Globus pallidus (tissue), 1 donor: ENCODE results near the gene ME1.
"Not testable (repeated sequence)": the region's sequence is repeated elsewhere in the genome, so short reads cannot be mapped to it uniquely, and the experiment has no call there.

Experiments
- DNase-seq: peaks from one replicate; pipeline ENCODE4 v3.0.0-alpha.2; 2015; ENCODE audit warnings: low spot score

The ME1 gene

GRCh38 chr6:83430611-83431544 lies at the start of gene ME1:
Gene ME1 (minus strand): TSS chr6:83431051. CDS start chr6:83430954, 97 bp downstream.
- peak; percentile 77 for DNase-seq

DNA sequence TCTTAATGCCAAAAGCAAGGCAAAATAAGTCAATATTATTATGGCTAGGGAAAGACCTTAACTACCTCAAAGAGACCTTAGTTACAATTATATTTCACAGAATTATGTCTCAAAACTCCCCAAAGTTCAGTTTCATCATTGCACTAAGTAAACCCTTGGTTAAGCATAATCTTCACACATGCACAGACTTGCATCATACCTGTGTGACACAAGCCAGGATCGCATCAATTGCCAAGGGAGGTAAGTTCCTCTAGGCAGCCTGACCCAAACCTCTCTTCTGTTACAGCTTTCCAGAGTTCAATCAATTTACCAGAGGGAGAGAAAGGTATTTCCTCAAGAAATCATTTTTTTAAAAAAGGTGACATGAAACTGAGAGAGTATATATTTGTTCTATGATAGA lies 49.6 kb upstream of the ME1 start:
- DNase-seq: no peak

DNA sequence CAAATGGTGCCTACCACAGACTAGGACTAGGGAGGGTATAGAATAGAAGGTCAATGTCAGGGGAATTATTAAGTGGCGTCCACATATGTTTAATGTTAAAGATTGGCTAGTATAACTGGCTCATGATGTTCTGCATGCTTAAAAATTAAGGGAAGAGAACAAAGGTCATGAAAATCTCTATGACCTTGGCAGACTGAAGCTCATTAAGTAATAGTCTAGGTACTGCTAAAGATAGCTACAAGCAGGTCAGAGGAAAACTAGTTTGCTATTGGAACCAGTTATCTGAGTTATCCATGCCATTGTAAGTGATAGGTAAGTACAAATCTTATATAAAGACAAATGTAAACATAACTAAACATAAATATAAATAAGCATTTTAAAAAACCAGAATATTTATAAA lies 48.5 kb upstream of the ME1 start:
- DNase-seq: no peak

DNA sequence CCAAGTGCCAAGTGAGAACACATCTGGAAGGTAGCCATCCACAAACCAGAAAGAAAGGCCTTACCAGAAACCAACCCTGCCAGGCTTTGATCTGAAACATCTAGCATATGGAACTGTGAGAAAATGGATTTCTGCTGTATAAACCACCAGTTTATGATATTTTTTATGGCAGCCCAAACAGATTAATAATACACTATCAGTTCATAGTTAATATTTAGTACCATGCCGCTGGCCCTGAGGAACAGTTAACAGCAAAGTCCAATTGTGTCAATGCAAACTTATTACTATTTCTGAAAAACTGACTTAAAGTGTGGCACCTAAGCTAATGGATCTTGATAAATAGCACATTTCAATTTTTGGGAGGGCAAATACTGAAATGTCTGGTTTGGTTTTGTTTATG lies 46.1 kb upstream of the ME1 start:
- no peak for DNase-seq

- DNase-seq: peak; percentile 10
Measured at GRCh38 chr6:83474309-83474708, 43.5 kb upstream of the ME1 start.

- DNase-seq: no peak
Measured at GRCh38 chr6:83472767-83473166, 41.9 kb upstream of the ME1 start.

- DNase-seq: no peak
Measured at GRCh38 chr6:83470587-83470986, 39.7 kb upstream of the ME1 start.

DNA sequence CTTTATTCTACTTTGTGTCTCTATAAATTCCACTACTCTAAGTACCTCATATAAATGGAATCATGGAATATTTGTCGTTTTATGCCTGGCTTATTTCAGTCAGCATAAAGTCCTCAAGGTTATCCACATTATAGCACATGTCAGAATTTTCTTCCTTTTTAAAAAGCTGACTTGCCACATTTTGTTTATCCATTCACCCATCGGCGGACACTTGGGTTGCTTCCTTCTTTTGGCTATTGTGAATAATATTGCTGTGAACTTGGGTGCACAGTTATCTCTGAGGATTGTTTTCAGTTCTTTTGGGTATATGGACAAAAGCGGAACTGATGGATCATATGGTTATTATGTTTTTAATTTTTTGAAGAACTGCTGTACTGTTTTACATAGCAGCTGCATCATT lies 39.1 kb upstream of the ME1 start:
- no peak for DNase-seq

DNA sequence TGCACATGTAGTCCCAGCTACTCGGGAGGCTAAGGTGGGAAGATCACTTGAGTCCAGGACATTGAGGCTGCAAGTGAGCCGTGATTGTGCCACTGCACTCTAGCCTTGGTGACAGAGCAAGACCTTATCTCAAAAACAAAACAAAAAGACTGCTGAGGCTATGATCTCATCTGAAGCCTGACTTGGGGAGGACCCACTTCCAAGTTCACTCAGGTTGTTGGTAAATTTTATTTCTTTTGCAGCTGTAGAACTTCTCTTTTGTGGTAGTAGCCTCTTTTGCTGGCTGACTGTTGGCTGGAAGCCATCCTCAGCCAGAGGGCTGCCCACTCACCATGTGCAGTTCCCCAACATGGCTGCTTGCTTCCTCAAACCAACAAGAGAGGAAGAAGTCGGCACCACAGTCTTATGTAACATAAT lies 36.8 kb upstream of the ME1 start:
- DNase-seq: peak; percentile 59

DNA sequence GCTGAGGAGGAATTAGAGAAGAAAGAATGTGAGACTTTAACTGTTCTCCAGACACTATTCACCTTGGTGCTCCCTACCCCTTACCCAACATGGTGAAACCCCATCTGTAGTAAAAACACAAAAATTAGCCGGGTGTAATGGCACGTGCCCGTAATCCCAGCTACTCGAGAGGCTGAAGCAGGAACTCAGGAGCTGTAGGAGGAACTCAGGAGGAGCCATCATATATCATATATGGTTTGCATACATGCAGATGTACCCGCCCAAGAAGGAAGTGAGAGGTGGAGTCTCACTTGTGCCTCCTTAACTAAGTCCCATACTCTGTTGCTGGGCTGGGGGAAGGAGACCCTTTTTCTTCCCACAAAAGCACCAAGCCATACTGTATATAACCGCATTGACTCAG lies 35.5 kb upstream of the ME1 start:
- no peak for DNase-seq

GRCh38 chr6:83464381-83465140 lies 33.7 kb upstream of the ME1 start:
- DNase-seq: no peak

- no peak for DNase-seq
Measured at GRCh38 chr6:83463886-83464285, 33.0 kb upstream of the ME1 start.

GRCh38 chr6:83462524-83462923 lies 31.7 kb upstream of the ME1 start:
- DNase-seq: no peak

- DNase-seq: no peak
Measured at GRCh38 chr6:83461438-83461837, 30.6 kb upstream of the ME1 start.

DNA sequence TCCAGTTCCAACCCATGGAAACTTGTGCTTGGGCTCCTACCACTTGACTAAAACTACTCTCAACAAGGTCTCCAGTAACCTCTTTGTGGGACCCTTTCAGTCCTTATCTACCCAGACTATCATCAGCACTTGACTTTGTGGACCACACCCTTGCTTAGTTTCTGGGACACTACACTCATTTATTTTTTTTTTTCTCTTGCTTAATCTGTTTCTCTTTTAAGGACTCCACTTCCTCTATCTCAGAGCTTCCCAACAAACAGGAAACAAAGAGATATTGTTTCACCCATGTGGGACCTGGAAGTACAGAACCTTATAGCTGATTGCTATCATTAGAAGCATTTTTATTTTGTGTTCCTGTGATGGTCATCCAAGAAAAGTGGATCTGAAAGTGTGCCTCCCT lies 28.8 kb upstream of the ME1 start:
- DNase-seq: no peak

DNA sequence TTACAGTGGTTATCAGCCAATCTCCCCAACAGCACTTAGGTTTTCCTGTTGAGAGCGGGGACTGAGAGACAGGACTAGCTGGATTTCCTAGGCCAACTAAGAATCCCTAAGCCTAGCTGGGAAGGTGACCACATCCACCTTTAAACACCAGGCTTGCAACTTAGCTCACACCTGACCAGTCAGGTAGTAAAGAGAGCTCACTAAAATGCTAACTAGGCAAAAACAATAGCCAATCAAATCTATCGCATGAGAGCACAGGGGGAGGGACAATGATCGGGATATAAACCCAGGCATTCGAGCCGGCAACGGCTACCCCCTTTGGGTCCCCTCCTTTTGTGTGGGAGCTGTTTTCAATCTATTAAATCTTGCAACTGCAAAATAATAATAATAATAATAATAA lies 19.2 kb upstream of the ME1 start:
- DNase-seq: not testable (repeated sequence)

GRCh38 chr6:83444086-83444699 lies 13.3 kb upstream of the ME1 start:
- not testable (repeated sequence) for DNase-seq

DNA sequence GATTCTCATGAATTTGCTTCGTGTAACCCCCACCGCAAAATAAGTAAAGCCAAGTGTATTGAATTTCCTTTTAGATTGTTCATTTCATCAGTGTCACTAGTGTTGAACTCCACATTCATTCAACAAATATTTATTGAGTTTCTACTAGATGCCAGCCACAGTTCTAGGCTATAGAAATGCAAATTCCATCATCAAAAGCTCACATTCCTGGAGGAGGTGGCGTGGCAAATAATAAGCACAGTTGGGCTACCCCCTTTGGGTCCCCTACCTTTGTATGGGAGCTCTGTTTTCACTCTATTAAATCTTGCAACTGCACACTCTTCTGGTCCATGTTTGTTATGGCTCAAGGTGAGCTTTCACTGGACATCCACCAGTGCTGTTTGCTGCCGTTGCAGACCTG lies 12.7 kb upstream of the ME1 start:
- DNase-seq: no peak

DNA sequence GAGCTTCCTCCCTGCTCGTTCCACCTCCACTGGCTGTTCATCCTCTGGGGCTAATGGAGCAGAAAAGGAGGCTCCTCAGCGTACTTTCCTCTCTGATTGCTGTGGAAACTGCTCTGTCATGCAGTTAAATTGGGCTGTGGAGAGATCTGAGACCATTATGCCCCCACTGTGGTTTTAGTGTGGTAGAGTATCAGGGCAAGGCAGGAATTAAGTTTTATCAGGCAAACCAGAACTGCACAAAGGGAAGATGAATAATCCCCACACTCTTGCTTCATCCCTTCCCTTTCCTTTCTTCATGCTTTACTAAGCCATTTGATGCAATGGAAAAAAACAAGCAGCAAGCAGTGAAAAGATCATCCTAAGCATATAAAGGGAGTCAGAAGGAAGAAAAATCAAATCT lies 11.9 kb upstream of the ME1 start:
- DNase-seq: no peak

DNA sequence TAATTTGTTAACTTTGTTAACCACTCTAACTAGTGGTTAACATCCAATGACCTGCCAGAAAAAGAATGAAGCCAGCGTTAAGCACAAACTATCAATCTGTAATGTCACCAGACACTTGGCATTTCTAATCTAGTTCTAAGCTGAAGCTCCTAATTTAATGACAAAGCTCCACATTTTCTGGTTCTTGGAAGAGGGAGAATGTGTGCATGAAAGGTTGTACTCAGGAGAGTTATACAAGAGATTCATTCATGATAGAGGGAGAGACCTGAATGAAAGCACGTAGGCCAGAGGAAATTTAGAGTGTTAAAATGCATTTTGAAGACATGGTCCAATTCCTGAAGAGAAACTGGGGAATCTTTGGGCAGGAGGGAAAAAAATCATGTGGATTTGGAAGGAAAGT lies 8.3 kb upstream of the ME1 start:
- no peak for DNase-seq

DNA sequence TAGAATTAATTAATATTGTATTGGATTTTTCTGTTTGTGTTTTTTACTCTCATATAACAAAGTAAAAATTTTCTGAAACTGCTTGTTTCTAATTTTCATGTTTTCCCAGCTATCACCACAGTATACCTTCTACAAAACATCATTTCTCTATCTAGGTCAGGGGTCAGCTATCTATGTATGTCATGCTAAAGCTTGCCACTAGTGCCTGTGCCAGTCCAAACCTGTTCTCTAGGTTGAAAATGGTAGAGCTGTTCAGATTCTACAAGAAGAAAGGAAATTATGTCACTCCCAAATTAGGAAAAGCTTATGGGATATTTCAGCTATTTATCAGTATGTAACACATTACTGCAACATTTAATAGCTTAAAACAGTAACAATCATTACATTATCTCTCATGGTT lies 5.8 kb upstream of the ME1 start:
- no peak for DNase-seq

GRCh38 chr6:83433177-83433576 lies 2.3 kb upstream of the ME1 start:
- no peak for DNase-seq

DNA sequence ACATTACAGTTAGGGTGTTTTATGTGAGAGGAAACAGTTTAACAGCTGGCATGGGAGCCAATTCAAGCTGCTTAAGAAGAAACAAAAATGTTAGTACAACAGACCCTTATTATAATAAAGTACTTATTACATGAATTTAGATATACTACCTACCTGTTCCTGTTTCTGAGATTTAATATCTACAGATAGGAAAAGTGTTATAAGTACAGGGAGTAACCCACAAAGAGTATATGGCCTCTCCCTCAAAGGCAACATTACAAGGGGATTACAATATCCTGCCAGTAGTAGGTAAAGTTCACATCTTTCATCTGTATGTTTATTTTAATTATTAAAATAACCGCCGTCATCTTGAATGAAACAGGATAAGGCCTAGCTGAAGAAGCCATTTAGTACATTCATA lies 1.8 kb upstream of the ME1 start:
- DNase-seq: no peak
